Loucy (cell line): ENCODE data around the gene ELAPOR1.

ENCODE experiments used
- H2AFZ ChIP-seq: fragments of 200-600 bp; sonication (generic); 2 replicates; pipeline ENCODE4 v1.6.0; 2016; ENCODE audit warnings: antibody characterized with exemption, mild to moderate bottlenecking, low read length, moderate library complexity
- H3F3A ChIP-seq: fragments of 200-600 bp; 2 replicates; pipeline ENCODE4 v1.6.0; 2016; ENCODE audit warnings: antibody characterized with exemption, low read depth, mild to moderate bottlenecking
- H3K27me3 ChIP-seq: fragments of 200-600 bp; sonication (generic); 2 replicates; pipeline ENCODE4 v1.6.1; 2014; ENCODE audit warnings: low read length, mild to moderate bottlenecking; ENCODE audit not compliant: insufficient read depth, poor library complexity, severe bottlenecking
- H3K36me3 ChIP-seq: fragments of 200-600 bp; sonication (generic); 2 replicates; pipeline ENCODE4 v1.6.1; 2016; ENCODE audit warnings: low read length; ENCODE audit not compliant: insufficient read depth
- H3K4me1 ChIP-seq: fragments of 200-600 bp; sonication (generic); 2 replicates; pipeline ENCODE4 v1.5.1; 2014; ENCODE audit warnings: low read length, mild to moderate bottlenecking; ENCODE audit not compliant: insufficient read depth, poor library complexity, severe bottlenecking
- H3K4me2 ChIP-seq: fragments of 200-600 bp; sonication (generic); 2 replicates; pipeline ENCODE4 v1.6.0; 2014; ENCODE audit warnings: antibody characterized with exemption, low read length, low read depth, mild to moderate bottlenecking; ENCODE audit not compliant: poor library complexity, severe bottlenecking
- H3K4me3 ChIP-seq: fragments of 200-600 bp; sonication (generic); 2 replicates; pipeline ENCODE4 v1.5.1; 2014; ENCODE audit warnings: low read length, mild to moderate bottlenecking, mixed read lengths; ENCODE audit not compliant: poor library complexity, severe bottlenecking
- H3K79me2 ChIP-seq: fragments of 200-600 bp; sonication (generic); 2 replicates; pipeline ENCODE4 v1.6.1; 2014; ENCODE audit warnings: low read length; ENCODE audit not compliant: insufficient read depth
- H3K9ac ChIP-seq: fragments of 200-600 bp; sonication (generic); 2 replicates; pipeline ENCODE4 v1.6.0; 2014; ENCODE audit warnings: mild to moderate bottlenecking, low read depth, low read length, moderate library complexity; ENCODE audit not compliant: poor library complexity, severe bottlenecking
- H3K9me2 ChIP-seq: fragments of 200-600 bp; sonication (generic); replicated peaks from 2 replicates; pipeline ENCODE4 v1.6.1; 2016; ENCODE audit warnings: low read depth, low read length, mixed read lengths
- H3K9me3 ChIP-seq: fragments of 200-600 bp; sonication (generic); 2 replicates; pipeline ENCODE4 v1.6.1; 2014; ENCODE audit warnings: mild to moderate bottlenecking, antibody characterized with exemption, low read length, low read depth; ENCODE audit not compliant: insufficient read depth
- H4K20me1 ChIP-seq: fragments of 200-600 bp; sonication (generic); 2 replicates; pipeline ENCODE4 v1.6.0; 2014; ENCODE audit warnings: antibody characterized with exemption, low read length, mild to moderate bottlenecking; ENCODE audit not compliant: insufficient read depth, poor library complexity, severe bottlenecking
- CTCF ChIP-seq: fragments of 200-600 bp; sonication (generic); conservative IDR thresholded peaks from 2 replicates; pipeline ENCODE4 v1.5.1; 2014; ENCODE audit warnings: mild to moderate bottlenecking, antibody characterized with exemption, low read length
- EZH2phosphoT487 ChIP-seq: fragments of 200-600 bp; IDR thresholded peaks from 2 replicates; pipeline ENCODE4 v1.6.1; 2018; ENCODE audit warnings: antibody characterized with exemption, mild to moderate bottlenecking, moderate library complexity, borderline replicate concordance

The ELAPOR1 gene

GRCh38 chr1:109151146-109151990 is 37.5 kb downstream of the ELAPOR1 start:
- TF ChIP-seq CTCF (no peak), EZH2phosphoT487 (no peak)
- Histone ChIP-seq H3K27me3 (no peaks in the 10 kb centered on the region), H3F3A (no peaks in the 10 kb centered on the region), H3K9ac (no peak overlapping the region), H3K4me2 (no peak overlapping the region), H4K20me1 (no peaks in the 10 kb centered on the region), H3K36me3 (no peaks in the 10 kb centered on the region), H3K9me3 (no peaks in the 10 kb centered on the region), H2AFZ (no peak overlapping the region), H3K79me2 (no peaks in the 10 kb centered on the region), H3K9me2 (no peaks in the 10 kb centered on the region), H3K4me1 (no peaks in the 10 kb centered on the region), H3K4me3 (no peak overlapping the region)

- Histone ChIP-seq H3F3A (no peaks in the 10 kb centered on the region), H3K27me3 (no peaks in the 10 kb centered on the region), H3K4me1 (no peaks in the 10 kb centered on the region), H3K9ac (no peak overlapping the region), H3K4me3 (no peak overlapping the region), H3K4me2 (no peak overlapping the region), H3K36me3 (no peaks in the 10 kb centered on the region), H3K79me2 (no peaks in the 10 kb centered on the region), H3K9me2 (no peaks in the 10 kb centered on the region), H2AFZ (no peak overlapping the region), H3K9me3 (no peaks in the 10 kb centered on the region), H4K20me1 (no peaks in the 10 kb centered on the region)
- TF ChIP-seq CTCF (no peak), EZH2phosphoT487 (no peak)
Observed at GRCh38 chr1:109152196-109152595, 38.3 kb downstream of the ELAPOR1 start.

- Histone ChIP-seq H2AFZ (no peak overlapping the region), H3K4me3 (no peak overlapping the region), H3K27me3 (peaks cover 5% of the 10 kb centered on the region), H3K9me2 (no peaks in the 10 kb centered on the region), H3K36me3 (no peaks in the 10 kb centered on the region), H3F3A (no peaks in the 10 kb centered on the region), H3K79me2 (no peaks in the 10 kb centered on the region), H3K4me2 (no peak overlapping the region), H3K9ac (no peak overlapping the region), H3K4me1 (no peaks in the 10 kb centered on the region), H3K9me3 (no peaks in the 10 kb centered on the region), H4K20me1 (no peaks in the 10 kb centered on the region)
- TF ChIP-seq CTCF (no peak), EZH2phosphoT487 (no peak)
Observed at GRCh38 chr1:109156916-109157385, 43.0 kb downstream of the ELAPOR1 start.
